Measurements from ENCODE around the gene ATG2A. TPM values are rescaled to one million over a fixed set of nuclear protein-coding genes. Genes with fewer than 3 reads are reported as not detected.

Gene ATG2A
- total and polyA plus RNA-seq, 2 of the 8 experiments (the other 6 are each of a cell fraction or from before 2014, with no cell fraction given), result 12.1 to 22.1 TPM

DNA sequence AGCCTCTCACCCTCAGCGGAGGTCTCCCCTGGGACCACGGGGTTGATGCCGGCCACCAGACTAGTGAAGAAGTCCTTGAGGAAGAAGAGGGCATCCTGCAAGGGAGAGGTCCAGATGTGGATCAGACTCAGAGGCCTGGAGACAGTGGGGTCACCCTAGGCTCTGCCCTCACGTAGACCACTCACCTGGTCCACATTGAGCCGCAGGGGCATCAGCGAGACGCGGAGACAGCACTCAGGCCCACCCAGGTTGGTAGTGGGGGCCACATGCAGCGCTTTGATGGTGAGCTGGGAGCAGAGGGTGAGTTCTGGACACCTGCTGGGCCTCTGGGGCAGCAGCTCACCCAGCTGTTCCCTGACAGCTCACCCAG, 18.9 kb downstream of the ATG2A start:
- Histone ChIP-seq H3K4me1 (replicated peaks in 1 of 4; ENCODE audit: control insufficient read depth in 3 of 4, insufficient read depth in 4 of 4, low read length in 3 of 4) (peaks cover 0 to 2% (median under 1%) of the 10 kb centered on the region in 4 experiments; a peak in 2 of 7 replicates), H3K36me3 (ENCODE audit: control insufficient read depth in 2 of 4, insufficient read depth in 4 of 4, low read length in 3 of 4) (peaks cover 0 to 14% (median 1%) of the 10 kb centered on the region in 4 experiments; a peak in 3 of 8 replicates), H2BK5ac (ENCODE audit: low read depth, low read length) (no peak overlapping the region), H3K79me1 (ENCODE audit: low read depth, low read length) (no peaks in the 10 kb centered on the region), H3K23ac (ENCODE audit: insufficient read length) (no peak overlapping the region), H4K5ac (ENCODE audit: insufficient read length, low read depth, low read length) (no peak overlapping the region), H3K4me3 (ENCODE audit: extremely low read depth in 1 of 4, insufficient read depth in 2 of 4, low read depth in 3 of 4, low read length in 4 of 4) (no peak overlapping the region), H3K23me2 (ENCODE audit: low read depth, low read length) (no peaks in the 10 kb centered on the region), H2BK20ac (ENCODE audit: low read length) (no peak overlapping the region), H2AK5ac (ENCODE audit: low read depth, low read length) (no peak overlapping the region), H3K9me3 (ENCODE audit: insufficient read depth in 2 of 2, low read depth in 1 of 2, low read length in 1 of 2) (no peaks in the 10 kb centered on the region), H3K4me2 (ENCODE audit: insufficient read depth in 1 of 2, low read depth in 2 of 2, low read length in 2 of 2) (no peak overlapping the region), H3K14ac (ENCODE audit: insufficient read length) (no peak overlapping the region), H3K4ac (replicated peaks; ENCODE audit: insufficient read length, low read depth, low read length) (no peak overlapping the region), H4K8ac (ENCODE audit: extremely low read depth, insufficient read depth, low read length) (no peak overlapping the region), H2AFZ (ENCODE audit: low read length) (no peak overlapping the region), H2BK12ac (ENCODE audit: low read depth, low read length) (no peak overlapping the region), H3K27ac (ENCODE audit: low read depth, low read length) (no peak overlapping the region), H4K20me1 (replicated peaks in 1 of 2; ENCODE audit: control insufficient read depth in 1 of 2, insufficient read depth in 2 of 2, low read length in 2 of 2) (peaks cover 0 to 3% of the 10 kb centered on the region in 2 experiments), H3K56ac (replicated peaks; ENCODE audit: insufficient read length, low read depth, low read length) (no peak overlapping the region), H2BK120ac (replicated peaks; ENCODE audit: low read depth, low read length) (no peak overlapping the region), H3K9ac (replicated peaks in 1 of 4; ENCODE audit: extremely low read depth in 1 of 4, low read depth in 3 of 4, low read length in 3 of 4) (no peak overlapping the region), H2BK15ac (ENCODE audit: low read length) (no peak overlapping the region), H3K27me3 (replicated peaks in 1 of 4; ENCODE audit: control insufficient read depth in 3 of 4, extremely low read depth in 1 of 4, insufficient read depth in 3 of 4, low read length in 3 of 4) (no peaks in the 10 kb centered on the region), H4K91ac (replicated peaks; ENCODE audit: insufficient read length, low read length) (no peak overlapping the region), H3K79me2 (ENCODE audit: control insufficient read depth in 1 of 2, insufficient read depth in 2 of 2, low read length in 2 of 2) (no peaks in the 10 kb centered on the region), H3K18ac (ENCODE audit: extremely low read depth, low read length) (no peak overlapping the region)
- POLR2A ChIA-PET (ENCODE audit: partially characterized antibody), result interaction anchor here (1.0 to 1.5 kb wide), 3 partner anchors 14 to 63 kb away, joined by 3 to 4 read pairs (median 4); no protein-coding TSS in a partner anchor
- WGBS, 2 experiments (ENCODE audit: extremely low coverage in 1 of 2, insufficient coverage in 1 of 2, insufficient read length in 1 of 2, insufficient replicate concordance in 2 of 2, low coverage in 1 of 2, low lambda C conversion rate in 2 of 2, missing lambda C conversion rate in 1 of 2), result 87% methylated on average over 8 of the region's 9 CpGs; no CpG with 5 or more reads in 1 of the 2 experiments
- FAIRE-seq, result no peak
- CTCF ChIA-PET (ENCODE audit: partially characterized antibody), result interaction anchor here (0.8 to 32.2 kb wide), 5 partner anchors 10 to 43 kb away, joined by 3 to 1058 read pairs (median 6); partner anchors contain the start of gene CDC42BPG
- no peak for TF ChIP-seq SIN3A (conservative IDR thresholded peaks at IDR 0.05 in 1 of 2, IDR thresholded peaks at IDR 0.05 in 1 of 2; ENCODE audit: low read depth in 1 of 2, low read length in 2 of 2)
- TF ChIP-seq POLR2A (IDR thresholded peaks at IDR 0.05; ENCODE audit: control extremely low read depth in 1 of 2, low read depth in 2 of 2, low read length in 2 of 2), result no peak
- no peak for TF ChIP-seq SAP30 (IDR thresholded peaks at IDR 0.05; ENCODE audit: insufficient read depth, insufficient replicate concordance, low read length)
- TF ChIP-seq BCL11A (IDR thresholded peaks at IDR 0.05; ENCODE audit: low read depth in 2 of 2, low read length in 2 of 2), result no peak
- no peak for TF ChIP-seq ASH2L (IDR thresholded peaks at IDR 0.05; ENCODE audit: low read length)
- TF ChIP-seq MAFK (IDR thresholded peaks at IDR 0.05; ENCODE audit: low read depth, low read length), result no peak
- no peak for TF ChIP-seq TBP (IDR thresholded peaks at IDR 0.05; ENCODE audit: low read depth, low read length)
- no peak for TF ChIP-seq KDM4A (IDR thresholded peaks at IDR 0.05; ENCODE audit: low read depth, low read length, severe bottlenecking)
- TF ChIP-seq SRF (IDR thresholded peaks at IDR 0.05; ENCODE audit: low read depth, low read length), result no peak
- no peak for TF ChIP-seq SP2 (IDR thresholded peaks at IDR 0.05; ENCODE audit: low read length)
- no peak for TF ChIP-seq CEBPB (IDR thresholded peaks at IDR 0.05; ENCODE audit: low read depth, low read length)
- TF ChIP-seq, protein P1, sequence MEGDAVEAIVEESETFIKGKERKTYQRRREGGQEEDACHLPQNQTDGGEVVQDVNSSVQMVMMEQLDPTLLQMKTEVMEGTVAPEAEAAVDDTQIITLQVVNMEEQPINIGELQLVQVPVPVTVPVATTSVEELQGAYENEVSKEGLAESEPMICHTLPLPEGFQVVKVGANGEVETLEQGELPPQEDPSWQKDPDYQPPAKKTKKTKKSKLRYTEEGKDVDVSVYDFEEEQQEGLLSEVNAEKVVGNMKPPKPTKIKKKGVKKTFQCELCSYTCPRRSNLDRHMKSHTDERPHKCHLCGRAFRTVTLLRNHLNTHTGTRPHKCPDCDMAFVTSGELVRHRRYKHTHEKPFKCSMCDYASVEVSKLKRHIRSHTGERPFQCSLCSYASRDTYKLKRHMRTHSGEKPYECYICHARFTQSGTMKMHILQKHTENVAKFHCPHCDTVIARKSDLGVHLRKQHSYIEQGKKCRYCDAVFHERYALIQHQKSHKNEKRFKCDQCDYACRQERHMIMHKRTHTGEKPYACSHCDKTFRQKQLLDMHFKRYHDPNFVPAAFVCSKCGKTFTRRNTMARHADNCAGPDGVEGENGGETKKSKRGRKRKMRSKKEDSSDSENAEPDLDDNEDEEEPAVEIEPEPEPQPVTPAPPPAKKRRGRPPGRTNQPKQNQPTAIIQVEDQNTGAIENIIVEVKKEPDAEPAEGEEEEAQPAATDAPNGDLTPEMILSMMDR (IDR thresholded peaks at IDR 0.05; ENCODE audit: control extremely low read depth in 1 of 3, insufficient read depth in 1 of 3, low read depth in 1 of 3, low read length in 3 of 3), result no peak
- DNase-seq (ENCODE audit: low read depth in 1 of 2, low spot score in 2 of 2), result no peak
